ENCODE measurements around the gene ACADS.

Gene ACADS

DNA sequence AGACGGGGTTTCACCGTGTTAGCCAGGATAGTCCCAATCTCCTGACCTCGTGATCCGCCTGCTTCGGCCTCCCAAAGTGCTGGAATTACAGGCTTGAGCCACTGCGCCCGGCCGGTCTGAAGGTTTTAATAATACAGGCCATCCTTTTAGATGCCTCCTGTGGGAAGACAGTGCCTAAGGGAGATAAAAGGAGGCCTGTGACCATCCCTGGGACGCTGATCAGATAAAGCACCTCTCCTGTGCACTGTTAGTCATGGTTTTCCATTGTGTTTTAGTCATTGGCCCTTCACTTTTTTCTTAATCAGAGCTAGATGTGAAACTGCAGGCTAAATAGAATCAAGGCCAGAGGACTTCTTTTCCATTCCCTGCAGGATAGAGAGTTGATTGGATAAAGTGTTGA lies 7.6 kb upstream of the ACADS start:
- CTCF ChIA-PET, result interaction anchor here (0.5 kb wide), 1 partner anchor 71 kb away, joined by 4 read pairs; no protein-coding TSS in a partner anchor
- peaks cover 59 to 98% of the 10 kb centered on the region in 2 experiments for H3K36me3 ChIP-seq (ENCODE audit: control insufficient read depth in 2 of 2, insufficient read depth in 1 of 2, low read length in 2 of 2)
- POLR2A ChIA-PET, result no interaction called here

DNA sequence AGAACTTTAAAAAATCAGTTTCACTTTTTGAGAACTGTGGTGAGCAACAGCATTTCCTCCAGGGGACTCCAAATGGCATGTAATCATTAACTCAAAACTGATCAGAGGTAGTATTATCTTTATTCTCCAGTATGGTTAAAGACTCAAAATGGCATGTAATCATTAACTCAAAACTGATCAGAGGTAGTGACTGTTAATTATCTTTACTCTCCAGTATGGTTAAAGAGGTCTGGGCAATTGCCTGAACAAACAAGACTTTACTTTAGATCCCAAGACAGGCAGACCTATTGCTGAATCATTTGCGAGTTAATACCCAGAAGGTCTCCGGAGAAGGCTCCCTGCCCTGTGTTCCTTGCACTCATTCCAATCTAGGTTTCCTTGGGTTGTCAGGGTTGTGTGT lies 6.6 kb upstream of the ACADS start:
- Histone ChIP-seq H3K4me3 (ENCODE audit: low read depth, low read length) (no peak overlapping the region), H3K4me1 (ENCODE audit: control insufficient read depth, insufficient read depth, low read length) (no peaks in the 10 kb centered on the region), H3K27ac (ENCODE audit: extremely low read depth, low read depth, low read length) (no peak overlapping the region), H3K9me3 (ENCODE audit: control insufficient read depth, insufficient read depth, low read depth, low read length) (no peaks in the 10 kb centered on the region), H3K36me3 (ENCODE audit: control insufficient read depth in 2 of 2, insufficient read depth in 1 of 2, low read length in 2 of 2) (peaks cover 65 to 98% of the 10 kb centered on the region in 2 experiments)
- ChIA-PET POLR2A (no interaction called here), CTCF (no interaction called here)
- TF ChIP-seq, protein P1, sequence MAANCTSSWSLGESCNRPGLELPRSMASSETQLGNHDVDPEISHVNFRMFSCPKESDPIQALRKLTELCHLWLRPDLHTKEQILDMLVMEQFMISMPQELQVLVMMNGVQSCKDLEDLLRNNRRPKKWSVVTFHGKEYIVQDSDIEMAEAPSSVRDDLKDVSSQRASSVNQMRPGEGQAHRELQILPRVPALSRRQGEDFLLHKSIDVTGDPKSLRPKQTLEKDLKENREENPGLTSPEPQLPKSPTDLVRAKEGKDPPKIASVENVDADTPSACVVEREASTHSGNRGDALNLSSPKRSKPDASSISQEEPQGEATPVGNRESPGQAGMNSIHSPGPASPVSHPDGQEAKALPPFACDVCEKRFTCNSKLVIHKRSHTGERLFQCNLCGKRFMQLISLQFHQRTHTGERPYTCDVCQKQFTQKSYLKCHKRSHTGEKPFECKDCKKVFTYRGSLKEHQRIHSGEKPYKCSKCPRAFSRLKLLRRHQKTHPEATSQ (tag by site-specific recombination; IDR thresholded peaks at IDR 0.05), result no peak
- no peak for TF ChIP-seq ZFHX2 (tag by site-specific recombination; conservative IDR thresholded peaks at IDR 0.05)
- TF ChIP-seq, protein P2, sequence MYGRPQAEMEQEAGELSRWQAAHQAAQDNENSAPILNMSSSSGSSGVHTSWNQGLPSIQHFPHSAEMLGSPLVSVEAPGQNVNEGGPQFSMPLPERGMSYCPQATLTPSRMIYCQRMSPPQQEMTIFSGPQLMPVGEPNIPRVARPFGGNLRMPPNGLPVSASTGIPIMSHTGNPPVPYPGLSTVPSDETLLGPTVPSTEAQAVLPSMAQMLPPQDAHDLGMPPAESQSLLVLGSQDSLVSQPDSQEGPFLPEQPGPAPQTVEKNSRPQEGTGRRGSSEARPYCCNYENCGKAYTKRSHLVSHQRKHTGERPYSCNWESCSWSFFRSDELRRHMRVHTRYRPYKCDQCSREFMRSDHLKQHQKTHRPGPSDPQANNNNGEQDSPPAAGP (tag by site-specific recombination; IDR thresholded peaks at IDR 0.05), result no peak
- TF ChIP-seq KLF7 (tag by site-specific recombination; IDR thresholded peaks at IDR 0.05; ENCODE audit: borderline replicate concordance), result no peak
- no peak for TF ChIP-seq SP3 (tag by site-specific recombination; IDR thresholded peaks at IDR 0.05)
- TF ChIP-seq, protein P3, sequence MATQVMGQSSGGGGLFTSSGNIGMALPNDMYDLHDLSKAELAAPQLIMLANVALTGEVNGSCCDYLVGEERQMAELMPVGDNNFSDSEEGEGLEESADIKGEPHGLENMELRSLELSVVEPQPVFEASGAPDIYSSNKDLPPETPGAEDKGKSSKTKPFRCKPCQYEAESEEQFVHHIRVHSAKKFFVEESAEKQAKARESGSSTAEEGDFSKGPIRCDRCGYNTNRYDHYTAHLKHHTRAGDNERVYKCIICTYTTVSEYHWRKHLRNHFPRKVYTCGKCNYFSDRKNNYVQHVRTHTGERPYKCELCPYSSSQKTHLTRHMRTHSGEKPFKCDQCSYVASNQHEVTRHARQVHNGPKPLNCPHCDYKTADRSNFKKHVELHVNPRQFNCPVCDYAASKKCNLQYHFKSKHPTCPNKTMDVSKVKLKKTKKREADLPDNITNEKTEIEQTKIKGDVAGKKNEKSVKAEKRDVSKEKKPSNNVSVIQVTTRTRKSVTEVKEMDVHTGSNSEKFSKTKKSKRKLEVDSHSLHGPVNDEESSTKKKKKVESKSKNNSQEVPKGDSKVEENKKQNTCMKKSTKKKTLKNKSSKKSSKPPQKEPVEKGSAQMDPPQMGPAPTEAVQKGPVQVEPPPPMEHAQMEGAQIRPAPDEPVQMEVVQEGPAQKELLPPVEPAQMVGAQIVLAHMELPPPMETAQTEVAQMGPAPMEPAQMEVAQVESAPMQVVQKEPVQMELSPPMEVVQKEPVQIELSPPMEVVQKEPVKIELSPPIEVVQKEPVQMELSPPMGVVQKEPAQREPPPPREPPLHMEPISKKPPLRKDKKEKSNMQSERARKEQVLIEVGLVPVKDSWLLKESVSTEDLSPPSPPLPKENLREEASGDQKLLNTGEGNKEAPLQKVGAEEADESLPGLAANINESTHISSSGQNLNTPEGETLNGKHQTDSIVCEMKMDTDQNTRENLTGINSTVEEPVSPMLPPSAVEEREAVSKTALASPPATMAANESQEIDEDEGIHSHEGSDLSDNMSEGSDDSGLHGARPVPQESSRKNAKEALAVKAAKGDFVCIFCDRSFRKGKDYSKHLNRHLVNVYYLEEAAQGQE (tag by site-specific recombination; IDR thresholded peaks at IDR 0.05), result no peak
- TF ChIP-seq ZNF544 (tag by site-specific recombination; IDR thresholded peaks at IDR 0.05), result no peak
- TF ChIP-seq, protein P4, sequence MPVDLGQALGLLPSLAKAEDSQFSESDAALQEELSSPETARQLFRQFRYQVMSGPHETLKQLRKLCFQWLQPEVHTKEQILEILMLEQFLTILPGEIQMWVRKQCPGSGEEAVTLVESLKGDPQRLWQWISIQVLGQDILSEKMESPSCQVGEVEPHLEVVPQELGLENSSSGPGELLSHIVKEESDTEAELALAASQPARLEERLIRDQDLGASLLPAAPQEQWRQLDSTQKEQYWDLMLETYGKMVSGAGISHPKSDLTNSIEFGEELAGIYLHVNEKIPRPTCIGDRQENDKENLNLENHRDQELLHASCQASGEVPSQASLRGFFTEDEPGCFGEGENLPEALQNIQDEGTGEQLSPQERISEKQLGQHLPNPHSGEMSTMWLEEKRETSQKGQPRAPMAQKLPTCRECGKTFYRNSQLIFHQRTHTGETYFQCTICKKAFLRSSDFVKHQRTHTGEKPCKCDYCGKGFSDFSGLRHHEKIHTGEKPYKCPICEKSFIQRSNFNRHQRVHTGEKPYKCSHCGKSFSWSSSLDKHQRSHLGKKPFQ (tag by site-specific recombination; IDR thresholded peaks at IDR 0.05), result no peak
- no peak for TF ChIP-seq ZNF654 (tag by site-specific recombination; IDR thresholded peaks at IDR 0.05; ENCODE audit: low read depth)
- TF ChIP-seq, protein P5, sequence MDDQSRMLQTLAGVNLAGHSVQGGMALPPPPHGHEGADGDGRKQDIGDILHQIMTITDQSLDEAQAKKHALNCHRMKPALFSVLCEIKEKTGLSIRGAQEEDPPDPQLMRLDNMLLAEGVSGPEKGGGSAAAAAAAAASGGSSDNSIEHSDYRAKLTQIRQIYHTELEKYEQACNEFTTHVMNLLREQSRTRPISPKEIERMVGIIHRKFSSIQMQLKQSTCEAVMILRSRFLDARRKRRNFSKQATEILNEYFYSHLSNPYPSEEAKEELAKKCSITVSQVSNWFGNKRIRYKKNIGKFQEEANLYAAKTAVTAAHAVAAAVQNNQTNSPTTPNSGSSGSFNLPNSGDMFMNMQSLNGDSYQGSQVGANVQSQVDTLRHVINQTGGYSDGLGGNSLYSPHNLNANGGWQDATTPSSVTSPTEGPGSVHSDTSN (CRISPR knock-in tag; IDR thresholded peaks at IDR 0.05), result no peak
- TF ChIP-seq SCRT1 (tag by site-specific recombination; IDR thresholded peaks at IDR 0.05; ENCODE audit: borderline replicate concordance), result no peak

More for the DNA sequence above, 7.6 kb upstream of the ACADS start:
- TF ChIP-seq ZNF843 (tag by site-specific recombination; IDR thresholded peaks at IDR 0.05) (no peak), IKZF3 (tag by site-specific recombination; IDR thresholded peaks at IDR 0.05) (no peak), ZNF202 (tag by site-specific recombination; IDR thresholded peaks at IDR 0.05; ENCODE audit: borderline replicate concordance) (no peak), ZNF214 (tag by site-specific recombination; IDR thresholded peaks at IDR 0.05; ENCODE audit: borderline replicate concordance) (no peak), ZNF76 (tag by site-specific recombination; IDR thresholded peaks at IDR 0.05; ENCODE audit: borderline replicate concordance, low read depth) (no peak), SP7 (tag by site-specific recombination; IDR thresholded peaks at IDR 0.05) (no peak), ZNF791 (tag by site-specific recombination; IDR thresholded peaks at IDR 0.05) (no peak), BCL11A (tag by site-specific recombination; IDR thresholded peaks at IDR 0.05; ENCODE audit: low read depth) (no peak), ZNF558 (tag by site-specific recombination; IDR thresholded peaks at IDR 0.05) (no peak), SETDB1 (IDR thresholded peaks at IDR 0.05; ENCODE audit: insufficient read length, low read length) (no peak), OSR2 (tag by site-specific recombination; IDR thresholded peaks at IDR 0.05) (no peak)
- TF ChIP-seq, protein P6, sequence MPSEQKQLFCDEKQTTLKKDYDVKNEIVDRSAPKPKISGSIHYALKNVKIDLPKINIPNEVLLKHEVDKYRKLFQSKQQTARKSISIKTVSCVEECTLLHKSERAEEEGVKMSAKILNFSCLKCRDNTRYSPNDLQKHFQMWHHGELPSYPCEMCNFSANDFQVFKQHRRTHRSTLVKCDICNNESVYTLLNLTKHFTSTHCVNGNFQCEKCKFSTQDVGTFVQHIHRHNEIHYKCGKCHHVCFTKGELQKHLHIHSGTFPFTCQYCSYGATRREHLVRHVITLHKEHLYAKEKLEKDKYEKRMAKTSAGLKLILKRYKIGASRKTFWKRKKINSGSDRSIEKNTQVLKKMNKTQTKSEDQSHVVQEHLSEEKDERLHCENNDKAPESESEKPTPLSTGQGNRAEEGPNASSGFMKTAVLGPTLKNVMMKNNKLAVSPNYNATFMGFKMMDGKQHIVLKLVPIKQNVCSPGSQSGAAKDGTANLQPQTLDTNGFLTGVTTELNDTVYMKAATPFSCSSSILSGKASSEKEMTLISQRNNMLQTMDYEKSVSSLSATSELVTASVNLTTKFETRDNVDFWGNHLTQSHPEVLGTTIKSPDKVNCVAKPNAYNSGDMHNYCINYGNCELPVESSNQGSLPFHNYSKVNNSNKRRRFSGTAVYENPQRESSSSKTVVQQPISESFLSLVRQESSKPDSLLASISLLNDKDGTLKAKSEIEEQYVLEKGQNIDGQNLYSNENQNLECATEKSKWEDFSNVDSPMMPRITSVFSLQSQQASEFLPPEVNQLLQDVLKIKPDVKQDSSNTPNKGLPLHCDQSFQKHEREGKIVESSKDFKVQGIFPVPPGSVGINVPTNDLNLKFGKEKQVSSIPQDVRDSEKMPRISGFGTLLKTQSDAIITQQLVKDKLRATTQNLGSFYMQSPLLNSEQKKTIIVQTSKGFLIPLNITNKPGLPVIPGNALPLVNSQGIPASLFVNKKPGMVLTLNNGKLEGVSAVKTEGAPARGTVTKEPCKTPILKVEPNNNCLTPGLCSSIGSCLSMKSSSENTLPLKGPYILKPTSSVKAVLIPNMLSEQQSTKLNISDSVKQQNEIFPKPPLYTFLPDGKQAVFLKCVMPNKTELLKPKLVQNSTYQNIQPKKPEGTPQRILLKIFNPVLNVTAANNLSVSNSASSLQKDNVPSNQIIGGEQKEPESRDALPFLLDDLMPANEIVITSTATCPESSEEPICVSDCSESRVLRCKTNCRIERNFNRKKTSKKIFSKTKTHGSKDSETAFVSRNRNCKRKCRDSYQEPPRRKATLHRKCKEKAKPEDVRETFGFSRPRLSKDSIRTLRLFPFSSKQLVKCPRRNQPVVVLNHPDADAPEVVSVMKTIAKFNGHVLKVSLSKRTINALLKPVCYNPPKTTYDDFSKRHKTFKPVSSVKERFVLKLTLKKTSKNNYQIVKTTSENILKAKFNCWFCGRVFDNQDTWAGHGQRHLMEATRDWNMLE (tag by site-specific recombination; conservative IDR thresholded peaks at IDR 0.05; ENCODE audit: low read depth), result no peak
- TF ChIP-seq, protein P7, sequence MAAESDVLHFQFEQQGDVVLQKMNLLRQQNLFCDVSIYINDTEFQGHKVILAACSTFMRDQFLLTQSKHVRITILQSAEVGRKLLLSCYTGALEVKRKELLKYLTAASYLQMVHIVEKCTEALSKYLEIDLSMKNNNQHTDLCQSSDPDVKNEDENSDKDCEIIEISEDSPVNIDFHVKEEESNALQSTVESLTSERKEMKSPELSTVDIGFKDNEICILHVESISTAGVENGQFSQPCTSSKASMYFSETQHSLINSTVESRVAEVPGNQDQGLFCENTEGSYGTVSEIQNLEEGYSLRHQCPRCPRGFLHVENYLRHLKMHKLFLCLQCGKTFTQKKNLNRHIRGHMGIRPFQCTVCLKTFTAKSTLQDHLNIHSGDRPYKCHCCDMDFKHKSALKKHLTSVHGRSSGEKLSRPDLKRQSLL (tag by site-specific recombination; IDR thresholded peaks at IDR 0.05), result no peak
- H3K4me1 ChIP-seq (ENCODE audit: control insufficient read depth, insufficient read depth, low read length), result no peaks in the 10 kb centered on the region
- no peak overlapping the region for H3K27ac ChIP-seq (ENCODE audit: extremely low read depth, low read depth, low read length)
- H3K4me3 ChIP-seq (ENCODE audit: low read depth, low read length), result no peak overlapping the region
- H3K9me3 ChIP-seq (ENCODE audit: control insufficient read depth, insufficient read depth, low read depth, low read length), result no peaks in the 10 kb centered on the region

All from HEK293 (cell line).